Pulmonary artery endothelial cell (primary cell): ENCODE results near the gene SPOCD1. TPM values are rescaled to one million over a fixed set of nuclear protein-coding genes. Genes with fewer than 3 reads are reported as not detected.

Experiments used
- DNase-seq: peaks from one replicate; pipeline ENCODE4 v3.0.0-alpha.2; 2011; ENCODE audit warnings: low read depth, low spot score
- total RNA-seq: library from RNA; depleted of rRNA; stranded (reverse); fragments of >200 nt; gene quantifications from 2 replicates; pipeline ENCODE4 v1.2.3, GENCODE V29; 2014

Gene SPOCD1
- total RNA-seq, 1 donor from 2014 or later: 74.8 TPM

DNA sequence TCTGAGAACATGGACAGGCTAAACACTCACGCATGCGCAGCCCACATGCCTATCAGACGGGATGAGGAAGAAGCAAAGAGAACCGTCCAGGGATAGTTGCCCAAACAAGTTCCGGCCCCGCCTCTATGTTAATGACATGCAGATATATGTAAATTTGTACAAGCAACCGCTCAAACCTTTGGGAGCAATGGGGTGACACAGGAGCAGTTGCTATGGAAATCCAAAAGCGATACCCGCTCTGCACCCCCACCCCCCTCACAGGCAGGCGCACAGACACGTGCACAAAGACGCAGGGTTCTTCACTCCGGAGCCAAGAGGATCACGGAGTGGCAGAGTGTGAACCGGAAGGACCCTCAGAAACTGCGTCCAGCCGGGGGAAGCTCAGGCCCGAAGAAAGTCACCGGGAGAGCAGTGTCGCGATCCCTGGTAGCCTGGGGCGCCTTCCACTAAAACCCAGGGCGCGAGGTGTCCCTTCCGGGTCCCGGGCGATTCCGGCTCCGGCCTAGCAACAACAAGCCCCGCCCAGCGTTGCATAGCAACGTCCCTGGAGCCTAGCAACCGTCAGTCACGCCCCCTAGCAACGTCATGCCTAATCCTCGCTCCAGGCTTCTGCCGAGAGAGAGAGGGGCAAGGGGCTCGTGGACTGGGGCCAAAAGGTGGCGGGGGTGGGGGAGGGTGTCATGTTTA is 27.5 kb downstream of the SPOCD1 start:
- DNase-seq: peak; percentile 49

DNA sequence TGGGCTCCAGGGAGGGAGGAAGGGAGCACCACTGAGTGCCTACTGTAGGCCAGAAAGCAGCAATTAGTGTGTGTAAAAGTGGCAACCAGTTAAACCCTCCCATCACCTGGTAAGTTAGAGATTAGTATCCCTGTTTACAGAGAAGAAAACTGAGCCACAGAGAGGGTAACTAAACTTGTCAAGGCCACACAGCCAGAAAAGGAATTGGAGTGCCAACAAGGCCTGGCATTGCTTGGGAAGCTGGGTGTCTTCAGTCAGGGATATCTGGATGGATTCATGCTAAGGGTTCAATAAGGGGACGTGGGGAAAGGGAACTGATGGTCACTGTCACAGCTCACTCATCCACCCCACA is 28.1 kb downstream of the SPOCD1 start:
- DNase-seq: no peak

- no peak for DNase-seq
These were observed 28.6 kb downstream of the SPOCD1 start for GRCh38 chr1:31787261-31787660.

GRCh38 chr1:31786366-31787060 is 29.3 kb downstream of the SPOCD1 start:
- DNase-seq: no peak

- no peak for DNase-seq
These were observed 29.9 kb downstream of the SPOCD1 start for GRCh38 chr1:31785947-31786290.

DNA sequence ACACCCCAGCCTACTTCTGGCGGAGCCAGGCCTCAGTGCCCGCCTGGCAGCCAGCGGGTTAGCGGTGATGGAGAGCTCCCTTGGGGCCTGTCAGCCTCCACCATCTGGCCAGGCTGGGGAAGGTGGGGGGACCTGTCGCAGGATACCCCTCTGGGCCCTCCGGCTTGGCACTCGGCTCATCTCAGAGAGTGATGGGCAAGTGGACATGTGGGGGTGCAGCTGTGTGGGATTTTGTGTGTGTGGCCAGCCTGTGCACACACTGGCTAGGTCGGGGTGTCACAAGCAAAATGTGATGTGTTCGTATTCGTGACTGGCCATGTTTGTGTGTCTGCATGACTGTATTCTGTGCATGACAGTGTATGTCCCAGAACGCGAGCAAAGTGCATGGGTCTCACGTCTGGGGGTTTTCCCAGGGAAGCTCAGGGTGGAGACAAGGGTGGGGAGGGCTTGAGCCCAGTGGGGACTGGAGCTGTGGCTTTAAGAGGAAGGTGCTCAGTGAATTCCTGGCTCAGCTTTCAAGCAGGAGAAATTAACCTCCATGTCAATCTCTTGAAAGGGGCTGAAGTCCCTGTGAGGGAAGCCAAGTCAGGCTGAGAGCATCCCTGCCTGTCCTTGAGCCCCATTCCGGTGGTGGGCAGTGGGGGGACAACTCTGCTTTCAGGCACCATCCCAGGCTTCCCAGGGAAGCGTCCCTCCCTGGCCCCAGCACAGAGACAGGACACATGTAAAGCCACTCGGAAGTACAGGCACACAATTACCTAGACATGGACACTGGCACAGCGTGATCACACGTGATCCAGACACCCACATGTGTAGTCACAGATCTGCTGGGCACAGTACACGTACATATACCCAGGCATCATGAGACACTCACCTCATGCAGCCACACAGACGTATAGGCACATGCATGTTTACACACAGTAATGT is 30.5 kb downstream of the SPOCD1 start:
- DNase-seq: no peak

DNA sequence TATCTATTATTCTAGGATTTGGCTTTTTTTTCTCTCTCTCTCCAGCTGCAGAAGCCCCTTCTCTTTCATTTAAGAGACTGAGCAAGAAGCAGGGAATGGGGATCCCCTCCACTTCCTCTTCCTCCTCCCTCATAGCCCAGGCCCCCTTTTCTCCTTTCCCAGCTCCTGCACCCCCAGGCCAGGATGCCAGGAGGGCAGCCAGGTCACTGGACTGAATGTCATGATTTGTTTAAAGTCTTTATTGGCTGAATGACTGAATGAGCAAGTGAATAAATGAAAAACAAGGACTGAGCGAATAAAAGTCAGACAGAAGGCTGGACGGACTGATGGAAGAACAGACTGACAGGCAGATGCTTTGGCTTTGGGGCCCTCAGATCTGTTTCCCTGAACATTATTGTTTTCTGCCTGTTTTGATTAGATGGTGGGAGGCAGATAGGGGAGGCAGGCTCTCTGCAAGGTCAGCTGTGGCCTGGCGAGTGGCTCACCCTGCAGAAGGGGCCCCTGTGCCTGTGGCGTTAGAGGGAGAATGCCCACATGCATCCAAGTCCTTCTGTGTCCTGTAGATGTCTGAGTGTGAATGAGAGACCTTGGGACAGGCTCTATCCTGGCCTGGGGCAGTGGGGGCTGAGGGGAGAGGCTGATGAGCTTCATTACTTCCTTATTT is 31.3 kb downstream of the SPOCD1 start:
- no peak for DNase-seq

- no peak for DNase-seq
These were observed 32.0 kb downstream of the SPOCD1 start for GRCh38 chr1:31783846-31784245.

GRCh38 chr1:31782421-31783410 is 33.1 kb downstream of the SPOCD1 start:
- DNase-seq: no peak

GRCh38 chr1:31781756-31782371 is 34.0 kb downstream of the SPOCD1 start:
- DNase-seq: no peak

DNA sequence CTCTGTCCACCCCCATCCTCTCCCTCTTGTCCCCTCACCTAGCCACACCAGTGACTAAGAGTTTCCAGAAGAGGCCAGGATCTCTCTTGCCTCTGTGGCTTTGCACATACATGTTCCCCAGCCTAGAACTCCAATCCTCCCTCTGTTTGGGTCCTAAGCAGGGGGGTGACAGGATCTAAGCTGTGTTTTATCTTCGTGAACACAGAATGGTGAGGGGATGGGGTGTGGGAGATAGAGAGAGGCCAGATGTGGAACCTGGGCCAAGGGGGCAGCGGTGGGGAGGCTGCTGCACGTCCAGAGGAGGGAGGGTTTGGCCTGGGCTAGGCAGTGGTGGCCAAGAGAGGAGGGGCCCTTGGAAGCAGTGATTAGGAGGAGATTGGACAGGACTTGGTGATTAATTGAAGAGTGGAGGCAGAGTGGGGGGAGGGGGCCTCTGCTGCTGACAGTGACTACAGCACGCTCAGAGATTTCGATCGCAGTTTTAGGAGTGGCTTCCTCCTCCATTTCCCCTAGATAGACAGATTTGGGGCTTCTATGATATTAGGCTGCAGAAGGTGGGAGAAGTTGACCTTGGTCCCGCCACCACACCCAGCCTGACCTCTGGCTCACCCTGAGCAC is 34.6 kb downstream of the SPOCD1 start:
- DNase-seq: no peak

DNA sequence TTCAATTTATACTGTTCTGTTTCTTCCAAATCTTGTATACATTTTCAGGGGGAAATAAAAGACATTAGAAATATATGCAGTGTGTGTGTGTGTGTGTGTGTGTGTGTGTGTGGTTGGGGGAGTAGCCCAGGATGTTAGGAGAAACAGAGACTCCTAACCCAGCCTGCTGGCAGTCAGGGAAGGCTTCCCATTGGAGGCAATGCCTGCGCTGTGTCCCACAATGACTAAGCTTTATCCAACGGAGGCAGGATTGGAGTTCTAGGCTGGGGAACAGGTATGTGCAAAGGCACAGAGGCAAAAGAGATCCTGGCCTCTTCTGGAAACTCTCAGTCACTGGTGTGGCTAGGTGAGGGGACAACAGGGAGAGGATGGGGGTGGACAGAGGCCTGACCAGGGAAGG is 35.2 kb downstream of the SPOCD1 start:
- no peak for DNase-seq

DNA sequence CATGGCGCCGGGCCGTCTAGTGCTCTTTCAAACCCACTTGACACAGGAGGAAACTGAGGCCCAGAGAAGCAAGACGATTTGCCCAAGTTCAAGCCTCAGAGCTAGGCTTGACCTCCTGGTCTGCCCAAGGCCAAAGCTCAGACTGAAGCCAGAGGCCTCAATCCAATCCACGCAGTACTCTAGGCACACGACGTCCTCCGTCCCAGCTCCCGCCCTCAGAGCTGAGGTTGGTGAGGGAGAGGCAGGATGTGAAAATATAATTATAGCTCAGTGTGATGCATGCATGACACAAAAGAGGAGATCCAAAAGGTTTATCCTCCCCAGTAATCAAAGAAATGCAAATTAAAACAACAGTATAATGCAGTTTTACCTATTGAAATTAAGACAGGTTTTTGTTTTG is 36.1 kb downstream of the SPOCD1 start:
- DNase-seq: no peak

DNA sequence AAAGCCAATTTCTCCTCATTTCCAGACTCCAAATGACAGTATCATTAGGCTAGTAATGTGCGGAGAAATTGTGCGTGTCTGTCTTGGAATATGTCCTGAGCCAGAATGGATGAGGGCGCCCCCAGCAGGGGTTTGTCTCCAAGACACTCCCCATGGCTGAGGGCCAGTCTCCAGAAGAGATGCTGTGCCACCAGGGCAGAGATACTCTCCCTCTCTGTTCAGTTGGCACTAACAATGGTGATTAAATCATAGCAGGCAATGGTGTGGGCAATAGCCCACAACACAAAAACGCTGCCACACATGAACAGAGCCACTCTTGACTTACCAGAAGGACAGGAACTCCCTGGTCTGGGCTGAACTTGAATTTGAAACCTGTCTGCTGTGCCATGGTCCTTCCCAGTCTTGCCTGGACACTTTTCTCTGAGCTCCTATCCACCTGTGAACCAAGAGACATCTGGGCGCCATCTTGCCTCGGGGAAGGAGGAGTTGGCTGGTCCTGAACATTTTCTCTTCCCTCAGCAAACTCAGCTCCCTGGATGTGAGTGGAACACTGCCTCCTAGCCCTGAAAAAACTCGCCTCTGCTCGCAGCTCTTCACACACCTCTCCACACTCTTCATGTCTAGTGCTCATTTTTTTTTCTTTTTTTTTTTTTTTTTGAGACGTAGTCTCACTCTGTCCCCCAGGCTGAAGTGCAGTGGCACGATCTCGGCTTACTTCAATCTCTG is 36.9 kb downstream of the SPOCD1 start:
- DNase-seq: no peak

DNA sequence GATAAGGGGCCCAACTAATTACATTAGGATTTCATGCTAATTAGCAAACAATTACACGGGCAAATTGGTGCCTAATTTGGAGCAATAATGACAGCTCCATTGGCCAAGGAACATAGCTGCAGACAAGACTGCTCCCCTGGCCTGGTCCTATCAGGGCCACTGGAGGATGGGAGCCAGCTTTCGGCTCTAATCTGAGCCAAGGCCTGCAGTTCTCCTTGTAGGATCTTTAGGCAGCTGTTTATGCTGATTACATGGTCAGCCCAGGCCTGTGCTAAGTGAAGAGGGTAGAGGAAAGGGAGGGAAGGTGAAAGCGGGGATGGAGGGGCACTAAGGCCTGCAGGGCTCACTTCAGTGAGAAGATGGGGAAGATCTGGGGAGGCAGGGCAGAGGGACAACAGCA is 39.3 kb downstream of the SPOCD1 start:
- DNase-seq: no peak

- no peak for DNase-seq
These were observed 39.8 kb downstream of the SPOCD1 start for GRCh38 chr1:31776032-31776431.

GRCh38 chr1:31775210-31775999 is 40.4 kb downstream of the SPOCD1 start:
- DNase-seq: no peak

DNA sequence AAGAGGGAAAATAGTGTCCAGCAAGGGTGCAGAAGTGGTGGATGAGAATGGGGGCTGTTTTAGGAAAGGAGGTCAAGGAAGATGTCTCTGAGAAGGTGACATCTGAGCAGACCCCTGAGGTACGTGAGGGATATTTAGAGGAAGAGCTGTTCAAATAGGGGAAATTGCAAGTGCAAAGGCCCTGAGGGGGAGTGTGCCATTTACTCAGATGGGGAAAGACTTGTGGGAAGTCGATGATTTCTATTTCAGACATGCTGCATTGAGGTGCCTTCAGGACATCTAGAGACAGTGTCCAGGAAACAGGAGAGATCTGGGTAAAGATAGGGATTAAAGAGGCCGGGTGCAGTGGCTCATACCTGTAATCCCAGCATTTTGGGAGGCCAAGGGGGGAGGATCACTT is 41.3 kb downstream of the SPOCD1 start:
- DNase-seq: no peak
